Psoas muscle (tissue), 8 donors: ENCODE data around the gene DDX4. TPM values are rescaled to one million over a fixed set of nuclear protein-coding genes. Genes with fewer than 3 reads are reported as not detected.

Source experiments
- ATAC-seq, 4 donors: fragments of 200-7000 bp; cut with Tn5 transposase; one replicate each; pipeline ENCODE4 v1.9.1; 2020; ENCODE audit warnings: moderate library complexity in 3 of 4, mild to moderate bottlenecking in 2 of 4
- DNase-seq, 2 donors: peaks; one replicate each; pipeline ENCODE4 v3.0.0-alpha.2; 2020
- H3K27ac ChIP-seq: fragments of 200-600 bp; one replicate; pipeline ENCODE4 v1.8.0; 2022
- H3K27me3 ChIP-seq, 3 donors: fragments of 200-600 bp in 1 of 3; one replicate each; pipeline versions ENCODE4 v1.6.1 to v1.8.0; 2013 to 2022; ENCODE audit warnings: low read length in 2 of 3, mild to moderate bottlenecking in 2 of 3, moderate library complexity in 1 of 3; ENCODE audit not compliant: insufficient read depth in 3 of 3
- H3K36me3 ChIP-seq, 2 donors: fragments of 200-600 bp in 1 of 2; one replicate each; pipeline versions ENCODE4 v1.6.1 to v1.8.0; 2013 to 2022; ENCODE audit warnings: low read depth in 1 of 2, mild to moderate bottlenecking in 1 of 2, moderate library complexity in 1 of 2; ENCODE audit not compliant: insufficient read depth in 1 of 2
- H3K4me1 ChIP-seq: fragments of 200-600 bp; one replicate; pipeline ENCODE4 v1.8.0; 2022
- H3K4me3 ChIP-seq: fragments of 200-600 bp; one replicate; pipeline ENCODE4 v1.8.0; 2022; ENCODE audit warnings: mild to moderate bottlenecking
- H3K9me3 ChIP-seq: fragments of 200-600 bp; one replicate; pipeline ENCODE4 v1.8.0; 2022
- CTCF ChIP-seq: fragments of 200-600 bp; IDR thresholded peaks from one replicate; pipeline ENCODE4 v1.8.0; 2022; ENCODE audit warnings: antibody characterized with exemption
- WGBS, 3 donors: extraction: QIAGEN DNeasy Blood & Tissue Kit; methylation state at CpG; one replicate each; pipeline versions ENCODE4 v1.1.6 to v1.1.7; 2013; 5-methylcytosine and 5-hydroxymethylcytosine counted together
- intact Hi-C, 2 donors: fragments of 100-400 bp; cut with DNase I; formaldehyde crosslinking; loops; one replicate each; pipeline versions ENCODE4 v1.11.0 to v1.14.2; 2022
- long read RNA-seq, 2 donors: library from polyadenylated mRNA; unstranded; transcript quantifications; one replicate each; pipeline ENCODE4 v2.0.0, GENCODE V29; 2021
- polyA plus RNA-seq, 3 donors: library from polyadenylated mRNA; stranded (reverse); fragments of 200-250 nt; gene quantifications; one replicate each; pipeline ENCODE4 v1.2.3, GENCODE V29; 2013
- total RNA-seq, 4 donors: library from RNA; stranded (reverse); fragmentation: NEBNext Ultra II Directional in 2 of 4; extraction: Animal tissue kit (Norgen Biotek cat#: 25700) in 2 of 4; gene quantifications; one replicate each; pipeline versions ENCODE4 v1.2.1 to v1.2.4, GENCODE V29; 2021 to 2023
- donor health status: healthy with polysubstance abuse.
- donor health status: DM: no; HTN: no; CAD: no; lungs with moderate emphysema.
- donor health status: Bipolar disorder and iron deficiency.
- donor health status: healthy.
- donor health status: DM: yes; HTN: yes; CAD: no.
- donor health status: DM: no; HTN: no; CAD: no.
- donor health status: DM: no; HTN: no; CAD: no.
- donor health status: DM: yes; HTN: yes; CAD: no.

The DDX4 gene
- total RNA-seq (under 1 TPM in 1 of 4 donors, not detected in 3; 0.18 TPM), polyA plus RNA-seq (under 1 TPM in 1 of 3 donors, not detected in 2; 0.03 TPM)
- long read RNA-seq, donor 1 = 0 reads
- long read RNA-seq, donor 2 = 0 reads

- no peak for DNase-seq
- H3K9me3 ChIP-seq = no peaks in the 10 kb centered on the region
Observed at GRCh38 chr5:55737793-55738192, at the start of gene DDX4. Gene DDX4, plus strand, starts transcription at chr5:55738061. Its CDS starts 903 bp downstream, at chr5:55738964.

GRCh38 chr5:55691265-55692105 is 46.4 kb upstream of the DDX4 start:
- no peak for DNase-seq
- 9 to 39% (median 21%) methylated on average over 2 of the region's 2 CpGs for WGBS, 3 donors
- H3K4me3 ChIP-seq = peak overlapping the region; percentile 35

More at GRCh38 chr5:55737793-55738192, at the start of gene DDX4:
- Histone ChIP-seq H3K27me3 (peaks cover 0 to 2% (median 0%) of the 10 kb centered on the region in 3 donors), H3K4me3 (no peak within 1 kb of the TSS), H3K27ac (no peak within 1 kb of the TSS), H3K36me3 (no peaks in the 10 kb centered on the region), H3K4me1 (no peaks in the 10 kb centered on the region)
- no peak for TF ChIP-seq CTCF
- WGBS, 3 donors = 95 to 97% (median 96%) methylated on average over 31 of the region's 31 CpGs
- no peak for ATAC-seq
- intact Hi-C loops = no loop called here

DNA sequence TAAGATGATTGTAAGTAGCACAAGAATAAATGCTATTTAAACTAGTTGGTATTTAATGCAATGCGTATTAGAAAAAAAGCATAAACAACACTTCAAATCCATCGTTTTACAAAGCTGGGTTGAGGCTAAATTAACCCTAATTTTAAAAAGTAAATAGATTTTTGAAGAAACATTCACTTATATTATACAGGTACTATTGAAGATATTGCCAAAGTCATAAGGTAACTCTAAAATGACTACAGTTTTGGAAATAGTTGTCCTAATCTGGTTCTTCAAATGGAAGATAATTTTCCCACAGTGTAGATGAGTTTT is 45.8 kb upstream of the DDX4 start:
- 80 to 88% (median 80%) methylated on average over 2 of the region's 2 CpGs for WGBS, 3 donors

More at GRCh38 chr5:55691265-55692105, 46.4 kb upstream of the DDX4 start:
- peak; percentile 77 for TF ChIP-seq CTCF
- Histone ChIP-seq H3K4me1 (peaks cover 20% of the 10 kb centered on the region), H3K9me3 (no peaks in the 10 kb centered on the region), H3K27me3 (no peaks in the 10 kb centered on the region), H3K36me3 (no peaks in the 10 kb centered on the region), H3K27ac (no peak overlapping the region)
- intact Hi-C loops = loop anchor here (1.0 to 5.0 kb wide), 6 partner anchors 269 to 364 kb away; no protein-coding TSS in a partner anchor
- ATAC-seq = peak; percentile 75 to 92 (median 81)

DNA sequence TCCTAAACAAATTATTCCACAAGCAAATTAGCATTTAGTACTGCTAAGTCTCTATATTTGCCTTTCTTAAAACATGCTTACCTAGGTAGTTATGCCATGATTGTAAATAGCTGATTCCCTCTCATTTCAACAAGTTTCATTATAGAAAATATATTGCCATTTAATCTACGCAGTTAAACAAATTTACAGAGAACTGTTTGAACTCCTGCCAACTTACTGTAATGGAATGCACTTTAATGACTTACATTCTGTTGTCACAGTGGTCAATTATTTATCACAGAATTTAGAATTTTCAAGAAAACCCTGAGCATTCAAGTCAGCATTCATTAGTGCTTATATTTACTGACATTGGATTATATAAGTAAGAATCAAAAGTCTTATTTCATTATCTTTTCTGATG is 45.4 kb upstream of the DDX4 start:
- intact Hi-C loops = loop anchor here (2.0 to 5.0 kb wide), 5 partner anchors 270 to 365 kb away; no protein-coding TSS in a partner anchor
- no peak for DNase-seq
- TF ChIP-seq CTCF = no peak
- Histone ChIP-seq H3K9me3 (no peaks in the 10 kb centered on the region), H3K27ac (no peak overlapping the region), H3K27me3 (no peaks in the 10 kb centered on the region), H3K36me3 (peaks cover 0 to 5% of the 10 kb centered on the region in 2 donors), H3K4me3 (no peak overlapping the region), H3K4me1 (peaks cover 20% of the 10 kb centered on the region)
- no peak for ATAC-seq
- 67 to 79% (median 69%) methylated on average over 1 of the region's 1 CpG for WGBS, 3 donors

More for the DNA sequence above, 45.8 kb upstream of the DDX4 start:
- ATAC-seq (no peak), DNase-seq (no peak)
- H3K4me3 ChIP-seq = no peak overlapping the region
- no peak for TF ChIP-seq CTCF
- peaks cover 20% of the 10 kb centered on the region for H3K4me1 ChIP-seq
- H3K27ac ChIP-seq = no peak overlapping the region
- H3K27me3 ChIP-seq = no peaks in the 10 kb centered on the region
- no peaks in the 10 kb centered on the region for H3K9me3 ChIP-seq
- H3K36me3 ChIP-seq = peaks cover 0 to 1% of the 10 kb centered on the region in 2 donors
- intact Hi-C loops = loop anchor here (2.0 to 5.0 kb wide), 5 partner anchors 270 to 365 kb away; no protein-coding TSS in a partner anchor
